Right lobe of liver (tissue), 6 donors: ENCODE results near the gene SGCD. TPM values are rescaled to one million over a fixed set of nuclear protein-coding genes. Genes with fewer than 3 reads are reported as not detected.

ENCODE experiments used
- ATAC-seq, 4 donors: fragments of 200-7000 bp; cut with Tn5 transposase; one replicate each; pipeline ENCODE4 v1.9.1; 2020; ENCODE audit warnings: mild to moderate bottlenecking in 4 of 4, moderate library complexity in 4 of 4
- DNase-seq, 3 donors: peaks; one replicate each; pipeline ENCODE4 v3.0.0-alpha.2; 2020
- H3K27ac ChIP-seq, 3 donors: fragments of 200-600 bp; one replicate each; pipeline ENCODE4 v1.8.0; 2022
- H3K27me3 ChIP-seq, 2 donors: fragments of 200-600 bp; one replicate each; pipeline ENCODE4 v1.8.0; 2022
- H3K36me3 ChIP-seq, 4 donors: fragments of 200-600 bp; sonication (generic) in 1 of 4; one replicate each; pipeline versions ENCODE4 v1.5.1 to v1.8.0; 2017 to 2022; ENCODE audit warnings: control low read depth in 1 of 4
- H3K4me1 ChIP-seq, 4 donors: fragments of 200-600 bp; sonication (generic) in 1 of 4; one replicate each; pipeline versions ENCODE4 v1.5.1 to v1.8.0; 2017 to 2022; ENCODE audit warnings: control low read depth in 1 of 4
- H3K4me3 ChIP-seq, 3 donors: fragments of 200-600 bp; one replicate each; pipeline ENCODE4 v1.8.0; 2022
- H3K9me3 ChIP-seq, 4 donors: fragments of 200-600 bp; sonication (generic) in 1 of 4; one replicate each; pipeline versions ENCODE4 v1.5.1 to v1.8.0; 2017 to 2022; ENCODE audit warnings: control low read depth in 1 of 4
- POLR2A ChIP-seq: fragments of 450-650 bp; IDR thresholded peaks from one replicate; pipeline ENCODE4 v1.6.1; 2017; ENCODE audit warnings: antibody characterized with exemption, mild to moderate bottlenecking
- WGBS: methylation state at CpG from one replicate; pipeline ENCODE4 v1.1.6; 2018; ENCODE audit warnings: low coverage, low lambda C conversion rate; ENCODE audit not compliant: insufficient coverage; ENCODE audit errors: missing lambda C conversion rate; 5-methylcytosine and 5-hydroxymethylcytosine counted together
- intact Hi-C, 2 donors: fragments of 100-400 bp; cut with DNase I; formaldehyde crosslinking; loops; one replicate each; pipeline versions ENCODE4 v1.11.2 to v1.14.1; 2022
- long read RNA-seq: library from polyadenylated mRNA; unstranded; transcript quantifications from one replicate; pipeline ENCODE4 v2.0.0, GENCODE V29; 2019
- total RNA-seq, 6 experiments: library from RNA; depleted of rRNA in 2 of 6; stranded (reverse); fragments of >200 nt in 2 of 6; fragmentation: NEBNext Ultra II Directional in 3 of 6; extraction: Animal tissue kit (Norgen Biotek cat#: 25700) in 3 of 6; gene quantifications; one replicate each; pipeline versions ENCODE4 v1.1.0 to v1.2.4, GENCODE V29; 2016 to 2023
- TF ChIP-seq, protein P1 (sequence below), 4 donors: fragments of 200-600 bp in 3 of 4; fragments of 450-650 bp in 1 of 4; IDR thresholded peaks; one replicate each; pipeline versions ENCODE4 v1.5.1 to v1.8.0; 2016 to 2022; ENCODE audit warnings: antibody characterized with exemption in 4 of 4, mild to moderate bottlenecking in 2 of 4
- donor health status: DM: no; HTN: yes; CAD: no.
- donor health status: DM: no; HTN: no; CAD: no.
- donor health status: DM: no; HTN: no; CAD: no.
- donor health status: DM: no; HTN: yes; CAD: no.
- donor health status: DM: no; HTN: yes; CAD: no.

SGCD gene
- total RNA-seq: 1 to 10 TPM in 3 of 6 experiments, under 1 TPM in 3; 0.31 to 3.1 (median 0.95) TPM
- long read RNA-seq: 0 reads

DNA sequence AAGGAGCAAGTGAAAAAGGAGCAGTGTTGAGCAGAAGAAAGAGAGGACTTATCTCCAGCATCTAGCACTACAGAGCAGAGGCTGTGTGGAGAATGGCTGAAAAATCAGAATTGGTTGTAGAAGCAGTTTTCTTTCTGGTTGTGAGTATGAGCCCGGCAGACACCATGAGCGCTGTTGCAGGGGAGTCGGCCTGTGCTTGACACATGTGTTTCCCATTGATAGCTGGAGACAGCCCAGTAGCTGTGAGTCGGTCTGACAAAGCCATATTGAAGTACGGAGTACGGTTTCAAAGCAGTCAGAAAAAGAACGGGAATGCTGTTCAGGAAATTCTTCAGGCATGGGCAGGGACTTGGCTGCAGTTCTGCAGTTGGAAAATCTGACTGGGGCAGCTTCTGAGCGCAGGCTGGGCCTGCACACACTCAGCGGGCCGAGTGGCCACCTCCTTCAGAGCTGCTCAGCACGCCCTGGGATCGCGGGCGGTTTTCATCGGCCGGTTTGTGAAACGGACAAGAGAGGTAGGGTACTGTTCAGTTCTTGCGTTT, at the start of gene SGCD:
Gene SGCD (plus strand): TSS at position 447 of the 542 bp plus-strand sequence.
- no peak for TF ChIP-seq POLR2A
- TF ChIP-seq, protein P1, sequence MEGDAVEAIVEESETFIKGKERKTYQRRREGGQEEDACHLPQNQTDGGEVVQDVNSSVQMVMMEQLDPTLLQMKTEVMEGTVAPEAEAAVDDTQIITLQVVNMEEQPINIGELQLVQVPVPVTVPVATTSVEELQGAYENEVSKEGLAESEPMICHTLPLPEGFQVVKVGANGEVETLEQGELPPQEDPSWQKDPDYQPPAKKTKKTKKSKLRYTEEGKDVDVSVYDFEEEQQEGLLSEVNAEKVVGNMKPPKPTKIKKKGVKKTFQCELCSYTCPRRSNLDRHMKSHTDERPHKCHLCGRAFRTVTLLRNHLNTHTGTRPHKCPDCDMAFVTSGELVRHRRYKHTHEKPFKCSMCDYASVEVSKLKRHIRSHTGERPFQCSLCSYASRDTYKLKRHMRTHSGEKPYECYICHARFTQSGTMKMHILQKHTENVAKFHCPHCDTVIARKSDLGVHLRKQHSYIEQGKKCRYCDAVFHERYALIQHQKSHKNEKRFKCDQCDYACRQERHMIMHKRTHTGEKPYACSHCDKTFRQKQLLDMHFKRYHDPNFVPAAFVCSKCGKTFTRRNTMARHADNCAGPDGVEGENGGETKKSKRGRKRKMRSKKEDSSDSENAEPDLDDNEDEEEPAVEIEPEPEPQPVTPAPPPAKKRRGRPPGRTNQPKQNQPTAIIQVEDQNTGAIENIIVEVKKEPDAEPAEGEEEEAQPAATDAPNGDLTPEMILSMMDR (IDR thresholded peaks at IDR 0.05): no peak
- no peaks in the 10 kb centered on the region for H3K9me3 ChIP-seq
- intact Hi-C loops: no loop called here
- peak; percentile 28 to 67 (median 36) for ATAC-seq
- H3K4me3 ChIP-seq: peak within 1 kb of the TSS; percentile 6 to 29 (median 21)
- H3K36me3 ChIP-seq: no peaks in the 10 kb centered on the region
- peak in 1 of 3 donors; percentile 51 for DNase-seq
- 52% methylated on average over 9 of the region's 18 CpGs for WGBS
- no peak within 1 kb of the TSS for H3K27ac ChIP-seq
- no peaks in the 10 kb centered on the region for H3K4me1 ChIP-seq
- no peaks in the 10 kb centered on the region for H3K27me3 ChIP-seq

DNA sequence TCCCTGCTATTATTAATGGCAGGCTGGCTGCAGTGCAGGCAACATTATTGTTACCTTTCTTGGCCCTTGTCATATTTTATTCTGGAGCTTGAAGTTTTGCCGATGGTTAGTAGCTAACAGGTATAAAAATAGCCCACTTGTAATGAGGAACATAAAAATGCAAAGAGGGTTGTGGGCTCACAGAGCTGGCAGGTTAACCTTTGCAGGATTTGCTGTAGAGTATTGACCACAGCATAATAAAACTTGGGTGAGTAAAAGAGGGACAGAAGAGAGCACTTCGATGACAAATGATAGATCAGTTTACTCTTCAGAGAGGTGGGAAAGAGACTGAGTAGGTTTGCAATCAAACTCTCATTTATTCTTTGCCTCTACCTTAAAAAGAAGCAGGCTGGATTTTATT, 49.7 kb upstream of the SGCD start:
- Histone ChIP-seq H3K9me3 (no peaks in the 10 kb centered on the region), H3K27me3 (no peaks in the 10 kb centered on the region), H3K4me1 (no peaks in the 10 kb centered on the region), H3K4me3 (no peak overlapping the region), H3K36me3 (no peaks in the 10 kb centered on the region), H3K27ac (no peak overlapping the region)
- TF ChIP-seq POLR2A: no peak
- TF ChIP-seq, protein P1 (IDR thresholded peaks at IDR 0.05): no peak
- intact Hi-C loops: no loop called here
- WGBS: 70% methylated on average over 2 of the region's 2 CpGs
- ATAC-seq (no peak), DNase-seq (no peak)

DNA sequence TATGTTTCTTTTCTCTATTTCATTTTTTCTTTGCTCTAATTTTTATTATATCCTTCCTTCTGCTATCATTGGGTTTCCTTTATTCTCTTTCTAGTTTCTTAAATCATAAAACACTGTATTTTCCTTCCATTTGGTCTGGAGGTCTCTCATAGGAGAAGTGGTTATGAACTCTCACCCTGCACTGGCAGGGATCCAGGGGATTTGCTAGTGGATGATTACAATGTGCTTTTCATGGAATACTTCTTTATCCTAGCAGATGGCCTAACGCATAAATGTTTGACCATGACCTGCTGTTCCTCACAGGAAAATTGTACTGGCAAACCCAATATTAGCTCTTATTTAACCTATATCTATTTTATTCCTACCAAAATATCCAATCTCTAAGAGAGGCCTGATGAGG, 31.5 kb upstream of the SGCD start:
- Histone ChIP-seq H3K4me3 (no peak overlapping the region), H3K4me1 (no peaks in the 10 kb centered on the region), H3K36me3 (no peaks in the 10 kb centered on the region), H3K27me3 (no peaks in the 10 kb centered on the region), H3K9me3 (no peaks in the 10 kb centered on the region), H3K27ac (no peak overlapping the region)
- ATAC-seq (no peak), DNase-seq (no peak)
- WGBS: 71% methylated on average over 1 of the region's 1 CpG
- intact Hi-C loops: no loop called here
- TF ChIP-seq, protein P1 (IDR thresholded peaks at IDR 0.05): no peak
- TF ChIP-seq POLR2A: no peak

DNA sequence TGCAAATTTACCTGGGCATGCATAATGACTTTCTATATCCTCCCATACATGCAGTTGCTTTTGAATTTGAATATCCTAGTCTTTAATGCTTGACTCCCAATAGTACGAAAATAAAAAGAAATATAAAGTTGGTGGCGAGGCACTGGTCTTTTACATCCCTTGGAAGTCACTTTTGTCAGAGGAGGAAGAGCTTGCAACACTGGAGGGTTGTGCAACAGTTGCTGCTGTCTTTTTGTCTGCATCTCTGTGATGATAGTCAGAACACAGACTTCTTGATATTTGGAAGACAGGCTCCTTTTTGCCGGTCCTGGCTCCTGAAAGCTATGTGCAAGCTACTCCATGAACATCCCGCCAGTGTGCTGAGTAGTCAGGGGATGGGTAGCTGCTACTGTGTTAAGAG, 16.8 kb upstream of the SGCD start:
- no peak for TF ChIP-seq POLR2A
- TF ChIP-seq, protein P1 (IDR thresholded peaks at IDR 0.05): no peak
- Histone ChIP-seq H3K4me1 (no peaks in the 10 kb centered on the region), H3K9me3 (no peaks in the 10 kb centered on the region), H3K36me3 (no peaks in the 10 kb centered on the region), H3K27ac (no peak overlapping the region), H3K4me3 (no peak overlapping the region), H3K27me3 (no peaks in the 10 kb centered on the region)
- 73% methylated on average over 4 of the region's 4 CpGs for WGBS
- DNase-seq: no peak
- no peak for ATAC-seq
- intact Hi-C loops: no loop called here
